HG02943 (cell line): ENCODE results near the gene CBFA2T2.
"Not testable (repeated sequence)": the region's sequence is repeated elsewhere in the genome, so short reads cannot be mapped to it uniquely, and the experiment has no call there.

Experiments
- ATAC-seq: cut with Tn5 transposase; IDR thresholded peaks from one replicate; pipeline ENCODE4 v1.9.1; 2021; ENCODE audit warnings: mild to moderate bottlenecking, low read depth, moderate library complexity; ENCODE audit not compliant: unreplicated experiment

CBFA2T2 gene

DNA sequence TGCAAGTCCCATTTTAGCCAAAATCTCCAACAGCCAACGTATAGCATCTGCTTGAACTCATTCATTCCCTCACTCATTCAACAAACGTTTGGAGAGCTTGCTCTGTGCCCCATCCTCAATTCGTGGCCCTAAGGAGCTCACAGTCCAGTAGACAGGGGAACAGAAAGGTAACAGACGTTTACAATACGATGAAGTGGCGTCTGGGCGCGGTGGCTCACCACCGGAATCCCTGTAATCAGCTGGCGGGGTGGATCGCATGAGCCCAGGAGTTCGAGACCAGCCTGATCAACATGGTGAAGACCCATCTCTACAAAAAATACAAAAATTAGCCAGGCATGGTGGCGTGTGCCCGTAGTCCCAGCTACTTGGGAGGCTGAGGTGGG, 197.1 kb downstream of the CBFA2T2 start:
- no peak for ATAC-seq

DNA sequence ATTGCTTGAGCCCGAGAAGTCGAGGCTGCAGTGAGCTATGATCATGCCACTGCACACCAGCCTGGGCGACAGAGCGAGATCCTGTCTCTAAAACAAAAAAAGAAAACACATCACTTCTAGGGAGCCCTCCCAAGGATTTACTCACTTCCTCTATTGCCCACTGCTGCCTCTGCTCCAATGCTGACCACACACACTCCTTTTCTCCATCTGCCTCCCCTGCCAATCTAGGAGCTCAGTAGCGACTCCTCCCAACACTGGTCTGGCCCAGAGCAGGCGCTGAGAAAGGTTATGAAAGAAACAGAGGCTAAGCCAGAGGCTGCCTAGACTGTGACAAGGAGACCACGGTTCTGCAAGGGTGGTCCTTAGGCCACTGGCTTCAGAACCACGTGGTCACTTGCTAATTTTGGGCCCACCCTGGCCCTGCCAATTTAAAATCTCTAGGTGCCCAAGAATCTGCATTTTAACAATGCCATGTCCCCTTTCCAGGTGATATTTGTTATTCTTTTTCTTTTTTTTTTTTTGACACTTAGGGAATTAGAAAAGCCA, 197.5 kb downstream of the CBFA2T2 start:
- ATAC-seq: no peak

DNA sequence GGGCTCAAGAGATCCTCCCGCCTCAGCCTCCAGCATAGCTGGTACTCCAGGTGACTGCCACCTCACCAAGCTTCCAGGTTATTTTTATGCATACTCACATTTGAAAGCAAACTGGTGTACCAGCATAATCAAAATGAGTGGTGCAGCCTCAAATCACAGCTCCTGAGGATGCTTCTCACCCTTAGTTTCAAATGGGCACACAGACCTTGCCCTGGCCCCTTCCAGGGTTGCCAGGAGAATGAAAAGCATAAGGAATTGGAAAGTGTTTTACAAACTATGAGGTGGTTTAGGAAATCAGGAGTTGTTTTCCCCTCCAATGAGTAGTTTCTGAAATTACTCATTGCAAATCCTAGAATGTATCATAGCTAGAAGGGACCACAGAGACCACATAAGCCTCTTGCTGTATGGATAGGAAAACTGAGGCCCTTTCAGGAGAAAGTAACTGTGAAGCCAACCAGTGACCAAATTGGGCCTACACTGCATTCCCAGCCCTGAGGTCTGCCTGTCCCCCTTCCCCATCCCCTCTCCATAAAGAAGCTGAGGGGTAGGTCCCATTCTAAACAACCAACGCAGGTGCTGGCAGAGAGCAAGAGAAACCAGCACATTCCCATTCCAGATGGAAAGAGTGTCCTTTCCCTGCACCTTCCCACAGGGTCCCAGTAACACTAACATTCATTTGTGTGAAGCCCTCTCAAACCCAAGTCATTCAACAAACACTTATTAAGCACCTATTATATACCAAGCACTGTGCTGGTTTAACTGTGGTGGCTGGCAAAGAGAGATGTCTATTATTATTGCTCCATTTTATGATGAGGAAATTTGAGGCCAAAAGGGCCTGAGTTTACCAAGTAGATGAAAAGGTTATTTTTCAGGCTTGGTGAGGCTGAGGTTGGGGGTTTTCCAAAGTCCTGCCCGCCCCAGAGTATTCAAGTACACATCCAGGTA, 198.4 kb downstream of the CBFA2T2 start:
- ATAC-seq: no peak

DNA sequence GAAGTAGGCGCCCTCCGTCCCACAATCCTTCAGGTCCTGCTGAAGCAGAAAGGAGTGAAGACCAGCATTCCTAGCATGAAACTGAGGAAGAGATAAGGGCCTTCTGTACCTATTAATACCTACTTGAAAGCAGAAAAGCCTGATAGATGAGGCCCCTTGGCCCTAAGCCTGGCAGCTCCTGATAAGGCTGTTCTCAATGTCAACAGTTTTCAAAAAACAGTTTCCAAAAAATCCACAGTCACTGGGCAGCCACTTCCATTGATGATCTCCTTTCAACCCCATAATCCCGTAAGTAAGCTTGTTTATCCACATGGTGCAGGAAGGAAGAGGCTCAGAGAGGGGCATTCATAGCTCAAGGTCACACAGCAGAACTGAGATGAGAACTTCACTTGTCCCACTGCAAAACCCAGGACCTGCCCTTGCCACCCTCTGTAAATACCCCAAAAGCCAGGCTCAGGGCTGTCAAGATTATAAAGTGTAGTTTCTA, 199.1 kb downstream of the CBFA2T2 start:
- ATAC-seq: no peak

DNA sequence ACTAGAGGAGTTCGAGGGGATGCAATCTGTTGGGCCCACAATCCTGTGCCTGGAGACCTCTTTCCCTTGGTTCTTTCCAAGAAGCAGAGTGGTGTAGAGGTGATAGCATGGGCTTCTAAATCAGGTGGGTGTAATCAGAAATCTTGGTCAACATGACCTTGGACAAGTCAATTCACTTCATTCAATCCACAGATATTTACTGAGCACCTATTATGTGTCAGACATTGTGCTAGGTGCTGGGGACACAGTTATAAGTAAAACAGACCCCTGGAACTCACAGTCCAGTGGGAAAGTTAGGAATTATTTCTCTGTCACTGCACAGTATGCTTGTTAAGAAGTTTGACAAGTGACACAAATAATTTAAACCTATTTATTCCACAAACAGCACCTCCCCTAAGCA, 199.6 kb downstream of the CBFA2T2 start:
- no peak for ATAC-seq

DNA sequence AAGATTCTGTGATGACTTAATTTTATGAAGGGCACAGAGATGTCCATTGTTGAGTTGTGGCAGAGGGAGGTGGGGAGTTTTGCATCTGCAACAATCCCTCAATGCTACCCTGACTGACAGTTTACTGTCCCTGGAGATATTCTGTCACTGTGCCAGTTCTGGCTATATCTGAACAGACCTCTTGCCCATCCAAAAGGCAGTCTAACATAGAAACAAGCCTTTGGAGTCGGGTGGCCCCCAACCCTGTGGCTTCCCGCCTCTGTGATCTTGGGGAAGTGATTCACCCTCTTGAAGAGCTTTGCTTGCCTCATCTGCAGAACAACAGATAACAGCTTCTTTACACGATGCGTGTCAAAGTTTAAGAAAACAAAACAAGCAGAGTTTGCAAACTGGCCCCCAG, 200.1 kb downstream of the CBFA2T2 start:
- ATAC-seq: no peak

DNA sequence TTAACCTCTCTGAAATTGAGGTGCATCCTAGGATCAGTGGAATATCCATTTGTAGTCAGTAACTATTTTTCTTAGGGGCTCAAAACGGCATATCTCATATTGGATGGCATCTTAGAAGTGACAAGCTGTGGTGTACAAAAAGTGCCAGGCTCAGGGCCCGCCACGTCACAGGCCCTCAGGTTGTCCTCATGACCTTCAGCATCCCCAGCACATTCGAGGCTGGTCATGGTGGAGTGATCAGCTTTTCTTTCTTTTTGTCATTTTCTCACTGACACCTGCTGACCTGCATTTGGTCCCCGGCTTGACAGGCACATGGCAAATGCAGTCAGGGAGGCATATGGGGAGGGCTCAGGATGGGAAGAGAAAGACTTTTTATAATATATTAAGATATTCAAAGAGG, 203.4 kb downstream of the CBFA2T2 start:
- ATAC-seq: no peak

DNA sequence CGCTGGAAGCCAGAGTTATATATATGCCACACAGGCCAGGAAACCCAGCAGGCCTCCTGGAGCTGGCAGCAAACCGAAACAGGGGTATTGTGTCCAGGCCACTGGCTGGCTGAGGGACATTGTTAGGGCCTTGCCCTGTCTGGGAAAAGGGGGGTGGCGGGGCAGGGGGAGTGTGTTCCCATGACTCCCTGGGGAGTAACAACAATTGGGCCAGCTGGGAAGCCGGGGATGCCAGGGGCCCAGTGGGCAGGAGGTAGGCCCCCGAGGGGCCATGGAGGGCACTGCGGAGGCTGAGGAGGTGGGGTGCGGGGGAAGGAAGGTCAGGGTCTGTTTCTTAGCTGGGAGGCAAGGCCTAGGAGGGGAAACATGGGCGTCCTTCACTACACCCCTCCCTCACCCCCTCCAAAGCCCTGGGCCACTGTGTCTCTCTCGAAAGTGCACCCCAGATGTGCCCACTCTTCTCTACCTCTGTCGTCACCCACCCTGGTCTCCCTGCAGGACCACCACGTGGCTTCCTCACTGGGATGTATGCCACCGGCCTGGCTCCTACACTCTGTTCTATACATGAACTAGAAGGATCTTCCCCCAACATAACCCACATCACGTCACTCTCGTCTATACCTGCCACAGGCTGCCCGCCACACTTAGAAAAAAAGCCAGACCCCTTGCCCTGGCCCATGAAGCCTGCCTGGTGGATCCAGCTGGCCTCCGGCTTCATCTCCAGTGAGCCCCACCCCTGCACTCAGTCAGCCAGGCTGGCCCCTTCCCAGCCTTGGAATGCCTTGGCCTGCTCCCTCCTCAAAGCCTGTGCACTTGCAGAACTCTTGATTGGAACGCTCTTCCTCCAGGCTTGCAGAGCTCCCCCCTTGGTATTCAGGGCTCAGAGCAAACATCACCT, 204.1 kb downstream of the CBFA2T2 start:
- no peak for ATAC-seq

DNA sequence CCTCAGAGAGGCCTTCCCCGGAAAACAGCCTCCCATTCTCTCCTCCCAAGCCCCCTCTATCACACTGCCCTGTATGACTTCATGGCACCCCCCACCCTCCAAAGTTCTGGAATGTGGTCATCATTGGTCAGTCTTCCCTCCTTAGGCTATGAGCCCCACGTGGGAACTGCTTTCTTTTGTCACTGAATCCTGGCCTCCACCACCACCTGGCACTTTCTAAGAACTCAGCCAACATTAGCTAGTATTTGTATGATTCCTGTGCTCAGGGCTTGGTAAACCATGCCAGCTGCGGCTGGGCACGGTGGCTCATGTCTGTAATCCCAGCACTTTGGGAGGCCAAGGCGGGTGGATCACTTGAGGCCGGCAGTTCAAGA, 204.7 kb downstream of the CBFA2T2 start:
- no peak for ATAC-seq

DNA sequence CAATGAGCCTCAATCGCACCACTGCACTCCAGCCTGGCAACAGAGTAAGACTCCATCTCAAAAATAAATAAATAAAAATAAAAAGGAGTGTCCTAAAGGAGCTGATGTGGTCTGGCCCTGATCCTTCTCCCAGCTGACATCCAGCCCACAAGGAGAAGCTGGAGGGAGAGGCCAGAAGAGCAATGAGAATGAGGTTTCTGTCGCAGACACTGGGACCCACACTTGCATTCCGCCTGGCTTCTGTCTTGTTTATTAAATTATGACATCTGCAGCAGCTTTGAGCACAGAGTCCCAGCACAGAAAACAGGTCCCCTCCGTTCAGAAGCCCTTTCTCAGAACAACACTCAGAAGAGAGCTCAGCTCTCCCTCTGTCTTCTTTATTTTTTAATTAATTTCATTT, 206.6 kb downstream of the CBFA2T2 start:
- ATAC-seq: no peak

DNA sequence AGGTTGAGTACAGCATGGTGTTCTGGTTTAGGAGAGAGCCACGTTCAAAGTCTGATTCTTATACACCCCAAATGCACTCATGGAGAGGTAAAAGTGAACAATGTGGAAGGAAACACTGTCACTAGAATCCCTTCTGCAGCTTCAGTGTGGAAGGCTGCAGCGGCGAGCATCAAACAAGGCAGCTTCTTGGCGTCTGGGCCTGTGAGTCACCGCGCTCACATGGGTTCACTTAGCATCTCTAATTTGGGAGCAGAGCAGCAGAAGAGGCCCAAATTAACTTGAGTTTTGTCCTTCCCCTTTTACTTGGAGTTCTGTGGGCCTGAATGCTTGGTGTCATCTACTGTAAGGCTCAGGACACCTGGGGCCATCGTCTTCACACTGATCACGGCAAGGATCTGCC, 207.2 kb downstream of the CBFA2T2 start:
- ATAC-seq: no peak

DNA sequence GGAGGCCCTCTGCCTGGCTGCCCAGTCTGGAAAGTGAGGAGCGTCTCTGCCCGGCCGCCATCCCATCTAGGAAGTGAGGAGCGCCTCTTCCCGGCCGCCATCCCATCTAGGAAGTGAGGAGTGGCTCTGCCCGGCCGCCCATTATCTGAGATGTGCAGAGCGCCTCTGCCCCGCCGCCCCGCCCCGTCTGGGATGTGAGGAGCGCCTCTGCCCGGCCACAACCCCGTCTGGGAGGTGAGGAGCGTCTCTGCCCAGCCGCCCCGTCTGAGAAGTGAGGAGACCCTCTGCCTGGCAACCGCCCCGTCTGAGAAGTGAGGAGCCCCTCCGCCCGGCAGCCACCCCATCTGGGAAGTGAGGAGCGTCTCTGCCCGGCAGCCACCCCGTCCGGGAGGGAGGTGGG, 209.1 kb downstream of the CBFA2T2 start:
- not testable (repeated sequence) for ATAC-seq
